ENCODE measurements around the gene COLEC12.

DNA sequence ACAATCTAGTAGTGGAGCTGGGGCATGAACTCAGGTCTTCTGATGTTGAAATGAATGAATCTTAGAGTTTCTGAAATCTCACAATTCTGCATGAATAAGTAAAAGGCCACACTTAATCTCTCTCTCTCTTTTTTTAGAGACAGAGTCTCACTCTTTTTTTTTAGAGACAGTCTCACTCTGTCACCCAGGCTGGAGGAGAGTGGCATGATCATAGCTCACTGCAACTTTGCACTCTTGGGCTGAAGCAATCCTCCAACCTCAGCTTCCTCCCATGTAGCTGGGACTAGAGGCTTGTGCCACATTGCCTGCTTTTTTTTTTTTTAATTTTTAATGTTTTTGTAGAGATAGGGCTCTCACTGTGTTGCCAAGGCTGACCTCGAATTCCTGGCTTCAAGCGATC lies 163.8 kb downstream of the COLEC12 start:
- TF ChIP-seq, protein P1, sequence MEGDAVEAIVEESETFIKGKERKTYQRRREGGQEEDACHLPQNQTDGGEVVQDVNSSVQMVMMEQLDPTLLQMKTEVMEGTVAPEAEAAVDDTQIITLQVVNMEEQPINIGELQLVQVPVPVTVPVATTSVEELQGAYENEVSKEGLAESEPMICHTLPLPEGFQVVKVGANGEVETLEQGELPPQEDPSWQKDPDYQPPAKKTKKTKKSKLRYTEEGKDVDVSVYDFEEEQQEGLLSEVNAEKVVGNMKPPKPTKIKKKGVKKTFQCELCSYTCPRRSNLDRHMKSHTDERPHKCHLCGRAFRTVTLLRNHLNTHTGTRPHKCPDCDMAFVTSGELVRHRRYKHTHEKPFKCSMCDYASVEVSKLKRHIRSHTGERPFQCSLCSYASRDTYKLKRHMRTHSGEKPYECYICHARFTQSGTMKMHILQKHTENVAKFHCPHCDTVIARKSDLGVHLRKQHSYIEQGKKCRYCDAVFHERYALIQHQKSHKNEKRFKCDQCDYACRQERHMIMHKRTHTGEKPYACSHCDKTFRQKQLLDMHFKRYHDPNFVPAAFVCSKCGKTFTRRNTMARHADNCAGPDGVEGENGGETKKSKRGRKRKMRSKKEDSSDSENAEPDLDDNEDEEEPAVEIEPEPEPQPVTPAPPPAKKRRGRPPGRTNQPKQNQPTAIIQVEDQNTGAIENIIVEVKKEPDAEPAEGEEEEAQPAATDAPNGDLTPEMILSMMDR (IDR thresholded peaks at IDR 0.05), result no peak
- TF ChIP-seq POLR2AphosphoS5 (IDR thresholded peaks at IDR 0.05) (no peak), POLR2A (IDR thresholded peaks at IDR 0.05) (no peak)
